C4-2B (cell line): ENCODE measurements around the gene SLC9A9.

Source experiments
- H3K27ac ChIP-seq: fragments of 450-650 bp; 2 replicates; pipeline ENCODE4 v1.5.1; 2017
- ZFX ChIP-seq: fragments of 450-650 bp; IDR thresholded peaks from 2 replicates; pipeline ENCODE4 v1.6.1; 2017
- TF ChIP-seq, protein P1 (sequence below): fragments of 450-650 bp; conservative IDR thresholded peaks from 2 replicates; pipeline ENCODE4 v1.5.1; 2017; ENCODE audit warnings: mild to moderate bottlenecking

Gene SLC9A9

DNA sequence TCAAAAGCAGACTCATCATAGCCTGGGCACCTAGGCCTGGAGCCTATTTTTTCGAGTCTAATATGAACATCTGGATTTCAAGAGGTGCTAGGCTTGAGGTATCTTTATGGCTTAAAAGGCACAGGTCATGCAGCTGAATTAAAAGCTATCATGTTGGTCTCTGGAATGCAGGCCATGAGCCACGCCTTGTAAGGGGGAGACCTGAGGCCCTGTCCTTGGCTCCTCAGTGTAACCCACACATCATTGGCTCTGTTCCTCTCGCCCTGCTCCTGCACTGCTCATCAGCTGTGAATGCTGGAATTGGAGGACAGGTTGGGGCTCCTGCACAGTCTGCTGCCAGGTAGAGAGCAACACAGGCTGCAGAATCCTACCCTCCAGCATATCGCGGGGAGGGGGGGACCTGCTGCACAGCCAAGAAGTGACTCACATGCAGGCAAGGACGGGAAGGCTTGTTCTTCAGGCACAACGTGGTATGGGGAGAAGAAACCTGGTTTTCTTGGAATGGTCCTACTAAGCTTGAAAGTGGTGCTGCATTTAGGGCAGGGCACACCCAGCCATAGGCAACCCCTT lies 582.7 kb downstream of the SLC9A9 start:
- H3K27ac ChIP-seq = no peak overlapping the region
- TF ChIP-seq ZFX = no peak
- TF ChIP-seq, protein P1, sequence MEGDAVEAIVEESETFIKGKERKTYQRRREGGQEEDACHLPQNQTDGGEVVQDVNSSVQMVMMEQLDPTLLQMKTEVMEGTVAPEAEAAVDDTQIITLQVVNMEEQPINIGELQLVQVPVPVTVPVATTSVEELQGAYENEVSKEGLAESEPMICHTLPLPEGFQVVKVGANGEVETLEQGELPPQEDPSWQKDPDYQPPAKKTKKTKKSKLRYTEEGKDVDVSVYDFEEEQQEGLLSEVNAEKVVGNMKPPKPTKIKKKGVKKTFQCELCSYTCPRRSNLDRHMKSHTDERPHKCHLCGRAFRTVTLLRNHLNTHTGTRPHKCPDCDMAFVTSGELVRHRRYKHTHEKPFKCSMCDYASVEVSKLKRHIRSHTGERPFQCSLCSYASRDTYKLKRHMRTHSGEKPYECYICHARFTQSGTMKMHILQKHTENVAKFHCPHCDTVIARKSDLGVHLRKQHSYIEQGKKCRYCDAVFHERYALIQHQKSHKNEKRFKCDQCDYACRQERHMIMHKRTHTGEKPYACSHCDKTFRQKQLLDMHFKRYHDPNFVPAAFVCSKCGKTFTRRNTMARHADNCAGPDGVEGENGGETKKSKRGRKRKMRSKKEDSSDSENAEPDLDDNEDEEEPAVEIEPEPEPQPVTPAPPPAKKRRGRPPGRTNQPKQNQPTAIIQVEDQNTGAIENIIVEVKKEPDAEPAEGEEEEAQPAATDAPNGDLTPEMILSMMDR = no peak

DNA sequence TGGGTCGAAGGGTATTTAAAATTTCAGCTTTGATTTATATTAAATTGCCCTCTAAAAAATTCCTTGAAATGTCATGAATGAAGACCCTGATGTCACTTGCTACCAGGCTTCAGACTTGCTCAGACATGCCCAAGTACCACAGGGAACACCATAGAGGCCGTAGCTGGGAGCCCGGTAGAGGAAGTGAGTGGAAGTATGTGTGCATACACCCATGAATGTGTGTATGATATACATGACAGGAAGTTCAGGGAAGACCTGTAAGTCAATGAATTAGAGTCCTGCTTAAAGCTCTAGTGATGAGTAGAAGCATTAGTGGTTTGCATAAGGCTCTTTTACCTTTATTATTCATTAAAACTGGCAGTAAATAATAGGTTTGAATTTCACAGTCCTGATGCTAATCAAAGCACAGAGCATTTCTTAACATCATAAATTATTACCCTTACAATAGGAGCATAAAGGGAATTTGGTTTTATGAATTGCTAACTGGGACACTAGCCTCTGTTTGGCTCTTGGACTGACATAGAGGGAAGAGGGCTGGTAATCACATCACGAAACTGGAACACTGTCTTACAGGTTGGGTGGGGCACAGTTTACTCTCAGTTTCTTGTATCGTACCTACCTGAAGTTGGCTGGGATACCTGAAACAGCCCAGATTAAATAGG lies 584.3 kb downstream of the SLC9A9 start:
- TF ChIP-seq ZFX = no peak
- TF ChIP-seq, protein P1 = no peak
- H3K27ac ChIP-seq = no peak overlapping the region

DNA sequence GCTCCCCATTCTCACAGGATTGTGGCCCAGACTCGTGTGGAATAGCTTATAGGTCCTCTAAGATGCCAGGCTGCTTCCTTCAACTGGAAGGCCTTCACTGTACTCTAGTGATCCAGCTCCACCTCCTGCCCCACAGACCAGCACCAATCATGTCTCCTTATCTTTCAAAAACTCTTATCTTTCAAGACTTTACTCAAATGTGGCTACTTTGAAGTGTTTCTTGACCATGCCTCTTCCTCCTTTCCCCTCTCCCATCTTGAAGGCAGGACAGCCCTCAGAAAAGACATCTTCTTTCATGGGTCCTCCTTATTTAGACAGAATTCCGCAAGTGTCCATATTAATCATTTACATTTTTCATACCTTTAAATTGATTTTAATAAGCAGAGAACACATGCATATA lies 586.4 kb downstream of the SLC9A9 start:
- no peak overlapping the region for H3K27ac ChIP-seq
- TF ChIP-seq ZFX = no peak
- TF ChIP-seq, protein P1 = no peak

DNA sequence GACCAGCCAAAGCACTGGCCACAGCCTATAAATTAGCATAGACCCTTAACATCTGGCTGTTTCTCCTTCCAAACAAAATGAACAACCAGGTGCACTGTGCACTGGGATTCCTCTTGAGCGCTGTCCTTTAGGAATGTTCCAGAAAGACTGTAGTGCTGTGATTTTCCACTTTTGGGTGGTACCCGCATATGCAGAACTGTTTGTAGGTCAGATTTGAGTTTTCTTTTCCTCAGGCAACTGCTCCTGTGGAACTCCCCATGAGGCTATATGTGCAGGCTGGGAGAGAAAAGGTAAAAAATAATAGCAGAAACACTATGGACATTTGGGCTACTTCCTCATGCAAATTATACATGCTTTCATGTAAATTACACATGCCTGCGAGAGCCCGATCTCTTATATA lies 589.6 kb downstream of the SLC9A9 start:
- no peak for TF ChIP-seq ZFX
- TF ChIP-seq, protein P1 = no peak

DNA sequence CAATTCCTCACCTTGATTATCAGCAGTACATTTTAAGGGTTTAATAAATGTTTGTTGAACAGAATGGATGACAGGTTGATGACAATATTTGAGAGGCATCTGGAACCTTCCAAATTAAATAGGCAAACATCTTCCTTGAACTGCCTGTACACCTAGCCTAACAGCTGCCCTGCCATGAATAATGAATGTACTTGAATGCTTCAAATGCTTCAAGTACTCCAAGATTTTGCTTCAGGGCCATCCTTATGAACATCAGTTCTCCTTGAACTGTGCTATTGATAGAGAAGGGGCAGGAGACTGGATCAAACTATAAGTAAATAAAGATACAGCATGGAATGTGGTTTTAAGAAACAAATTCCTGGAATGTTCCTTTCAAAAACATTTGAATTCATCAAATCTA lies 591.9 kb downstream of the SLC9A9 start:
- no peak overlapping the region for H3K27ac ChIP-seq
- no peak for TF ChIP-seq ZFX
- TF ChIP-seq, protein P1 = no peak

More for the DNA sequence above, 589.6 kb downstream of the SLC9A9 start:
- H3K27ac ChIP-seq = no peak overlapping the region

DNA sequence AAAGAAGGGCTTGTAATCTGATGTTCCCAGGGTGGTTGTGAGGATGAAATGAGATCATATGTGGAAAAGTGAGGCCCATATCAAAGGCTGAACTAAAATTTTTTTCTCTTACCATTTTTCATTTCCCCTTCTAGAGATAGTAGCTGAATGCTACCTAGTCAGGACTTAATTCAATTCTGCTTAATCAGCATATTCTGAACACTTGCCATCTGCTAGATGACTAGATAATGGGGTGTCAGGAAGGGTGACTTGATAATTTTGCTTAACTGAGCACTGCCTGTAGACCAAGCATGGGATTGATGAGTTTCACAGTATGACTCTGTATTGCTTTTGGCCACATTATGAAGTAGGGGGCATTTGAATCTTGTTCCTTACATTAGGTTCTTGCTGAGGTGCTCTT lies 592.5 kb downstream of the SLC9A9 start:
- TF ChIP-seq ZFX = no peak
- TF ChIP-seq, protein P1 = no peak
- H3K27ac ChIP-seq = no peak overlapping the region

DNA sequence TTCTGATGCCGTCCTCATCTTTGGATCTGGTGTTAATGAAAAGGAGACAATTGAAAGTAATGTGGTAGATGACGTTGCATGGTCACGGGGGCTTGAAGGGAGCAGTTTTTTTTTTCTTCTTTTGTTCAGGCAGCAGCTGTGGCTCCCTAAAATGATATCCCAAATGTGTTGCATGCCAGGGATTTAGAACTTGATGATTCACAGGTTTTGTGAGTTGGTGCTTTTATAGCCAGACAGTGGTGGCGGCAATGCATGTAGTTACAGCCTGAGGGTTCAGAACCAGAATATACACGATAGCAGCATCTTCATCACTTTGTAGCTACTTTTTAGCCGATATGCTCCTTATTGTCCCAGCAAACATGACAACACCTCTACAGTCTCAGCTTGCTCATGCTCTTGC lies 595.3 kb downstream of the SLC9A9 start:
- H3K27ac ChIP-seq = no peak overlapping the region
- no peak for TF ChIP-seq ZFX
- TF ChIP-seq, protein P1 = no peak
